ENCODE measurements around the gene ACACB.

The ACACB gene

DNA sequence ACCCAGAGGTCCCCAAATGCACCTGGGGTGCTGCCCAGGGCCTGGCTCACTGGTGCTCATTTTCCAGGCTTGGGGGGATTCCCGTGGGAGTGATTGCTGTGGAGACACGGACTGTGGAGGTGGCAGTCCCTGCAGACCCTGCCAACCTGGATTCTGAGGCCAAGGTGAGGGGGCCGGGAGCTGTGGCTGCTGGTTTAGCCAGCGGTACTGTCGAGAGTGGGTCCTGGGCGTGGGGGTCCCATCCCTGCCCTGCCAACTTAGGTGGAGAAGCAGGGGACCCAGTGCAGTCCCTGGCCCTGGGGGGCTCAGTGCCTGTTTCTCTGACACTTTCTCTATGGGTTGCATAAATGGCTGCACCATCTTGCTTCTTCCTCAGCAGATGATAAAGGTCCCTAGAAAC lies 141.8 kb downstream of the ACACB start:
- no peak for DNase-seq (ENCODE audit: low spot score)

DNA sequence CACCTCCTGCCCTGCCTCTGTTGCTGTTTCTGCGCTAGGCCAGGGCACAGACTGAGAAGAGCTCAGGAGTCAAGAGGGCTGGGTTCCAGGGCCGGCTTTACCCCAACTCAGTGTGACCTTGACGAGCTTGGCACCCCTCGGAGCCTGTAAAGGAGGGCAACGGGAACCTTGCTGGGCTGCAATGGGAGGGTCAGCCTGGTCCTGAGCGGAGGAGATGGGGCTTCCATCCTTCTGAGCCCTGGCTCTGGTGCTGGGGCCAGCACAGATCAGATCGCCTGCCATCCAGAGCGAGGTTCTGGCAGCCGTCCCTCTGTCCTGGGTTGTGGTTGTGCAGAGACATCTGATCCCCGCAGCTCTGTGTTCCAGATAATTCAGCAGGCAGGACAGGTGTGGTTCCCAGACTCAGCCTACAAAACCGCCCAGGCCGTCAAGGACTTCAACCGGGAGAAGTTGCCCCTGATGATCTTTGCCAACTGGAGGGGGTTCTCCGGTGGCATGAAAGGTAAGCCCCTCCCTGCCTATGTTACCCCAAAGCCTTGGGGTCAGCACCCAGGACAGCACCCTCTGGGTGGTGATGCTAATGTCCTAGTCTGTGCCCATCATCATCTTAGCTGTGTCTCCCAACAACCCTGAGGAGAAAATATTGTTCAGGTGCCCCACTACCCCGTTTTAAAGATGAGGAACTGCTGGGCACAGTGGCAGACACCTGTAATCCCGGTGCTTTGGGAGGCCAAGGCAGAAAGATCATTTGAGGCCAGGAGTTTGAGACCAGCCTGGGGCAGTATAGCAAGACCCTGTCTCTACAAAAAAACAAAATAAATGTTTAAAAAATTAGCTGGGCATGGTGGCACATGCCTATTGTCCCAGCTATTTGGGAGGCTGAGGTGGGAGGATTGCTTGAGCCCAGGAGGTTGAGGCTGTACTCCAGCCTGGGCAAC lies 142.5 kb downstream of the ACACB start:
- no peak for DNase-seq (ENCODE audit: low spot score)

DNA sequence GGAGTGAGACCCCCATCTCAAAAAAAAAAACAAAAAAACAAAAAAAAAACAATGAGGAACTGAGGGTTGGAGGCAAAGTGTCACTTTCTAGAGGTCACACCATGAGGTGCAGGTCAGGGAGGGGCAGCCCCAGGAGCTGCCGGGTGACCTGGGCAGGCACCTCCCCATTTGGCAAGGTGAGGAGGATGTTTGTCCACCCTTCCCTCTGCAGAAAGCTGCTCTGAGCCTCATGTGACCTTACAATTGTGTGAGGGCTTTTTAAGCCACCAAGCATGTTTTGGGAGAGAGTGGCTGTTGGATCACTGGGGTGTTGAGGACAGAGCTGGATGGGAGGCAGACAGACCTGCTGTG lies 143.1 kb downstream of the ACACB start:
- no peak for DNase-seq (ENCODE audit: low spot score)

DNA sequence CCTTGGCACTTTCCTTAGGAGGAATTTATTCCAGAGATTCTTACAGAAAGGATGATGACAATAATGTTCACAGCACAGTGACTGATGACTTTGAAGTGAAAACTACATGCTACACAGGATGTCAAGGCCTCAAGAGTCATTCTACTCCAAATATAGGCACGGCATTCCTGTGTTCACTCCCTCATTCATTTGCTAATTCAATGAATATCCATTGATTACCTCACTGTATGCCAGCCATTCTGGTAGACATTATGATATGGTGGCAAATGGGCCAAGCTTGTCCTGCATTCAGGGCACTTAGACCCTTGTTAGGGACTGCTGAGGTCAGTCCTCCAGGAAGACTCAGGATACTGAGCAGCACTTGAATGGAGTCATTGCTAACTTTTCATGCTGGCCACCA lies 144.7 kb downstream of the ACACB start:
- DNase-seq (ENCODE audit: low spot score) = no peak

DNA sequence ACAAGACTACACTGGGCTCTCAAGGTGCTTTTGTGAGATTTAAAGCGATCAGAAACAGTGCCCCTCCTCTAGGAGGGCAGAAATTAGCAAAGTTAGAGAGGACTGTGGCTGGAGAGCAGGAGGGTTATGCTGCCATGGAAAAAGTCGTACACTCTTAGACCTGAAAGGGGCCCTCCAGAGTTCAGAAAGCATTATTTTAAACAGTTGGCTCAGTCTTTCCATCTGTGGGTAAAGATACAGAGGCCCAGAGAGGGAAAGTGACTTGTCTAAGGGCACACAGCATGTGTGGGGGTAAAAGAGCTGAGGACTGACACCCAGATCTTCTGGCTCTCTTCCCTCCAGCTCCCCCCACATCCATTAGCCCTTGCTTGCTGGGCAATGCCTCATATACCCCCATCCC lies 145.6 kb downstream of the ACACB start:
- DNase-seq (ENCODE audit: low spot score) = no peak

DNA sequence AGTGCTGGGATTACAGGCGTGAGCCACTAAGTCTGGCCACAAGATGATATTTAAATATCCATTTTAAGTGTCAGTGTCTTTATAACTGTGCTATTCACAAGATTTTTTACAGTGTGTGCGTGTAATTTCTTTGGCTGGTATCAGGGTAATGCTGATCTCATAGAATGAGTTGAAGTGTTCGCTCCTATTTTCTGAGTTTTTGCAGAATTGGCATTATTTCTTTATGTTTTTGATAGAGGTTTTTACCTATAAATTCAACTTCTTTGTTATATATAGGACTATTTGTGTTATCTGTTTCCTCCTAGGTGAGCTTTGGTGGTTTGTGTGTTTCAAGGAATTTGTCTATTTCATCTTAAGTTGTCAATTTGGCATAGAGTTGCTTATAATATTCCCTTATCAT lies 147.1 kb downstream of the ACACB start:
- DNase-seq (ENCODE audit: low spot score) = no peak

DNA sequence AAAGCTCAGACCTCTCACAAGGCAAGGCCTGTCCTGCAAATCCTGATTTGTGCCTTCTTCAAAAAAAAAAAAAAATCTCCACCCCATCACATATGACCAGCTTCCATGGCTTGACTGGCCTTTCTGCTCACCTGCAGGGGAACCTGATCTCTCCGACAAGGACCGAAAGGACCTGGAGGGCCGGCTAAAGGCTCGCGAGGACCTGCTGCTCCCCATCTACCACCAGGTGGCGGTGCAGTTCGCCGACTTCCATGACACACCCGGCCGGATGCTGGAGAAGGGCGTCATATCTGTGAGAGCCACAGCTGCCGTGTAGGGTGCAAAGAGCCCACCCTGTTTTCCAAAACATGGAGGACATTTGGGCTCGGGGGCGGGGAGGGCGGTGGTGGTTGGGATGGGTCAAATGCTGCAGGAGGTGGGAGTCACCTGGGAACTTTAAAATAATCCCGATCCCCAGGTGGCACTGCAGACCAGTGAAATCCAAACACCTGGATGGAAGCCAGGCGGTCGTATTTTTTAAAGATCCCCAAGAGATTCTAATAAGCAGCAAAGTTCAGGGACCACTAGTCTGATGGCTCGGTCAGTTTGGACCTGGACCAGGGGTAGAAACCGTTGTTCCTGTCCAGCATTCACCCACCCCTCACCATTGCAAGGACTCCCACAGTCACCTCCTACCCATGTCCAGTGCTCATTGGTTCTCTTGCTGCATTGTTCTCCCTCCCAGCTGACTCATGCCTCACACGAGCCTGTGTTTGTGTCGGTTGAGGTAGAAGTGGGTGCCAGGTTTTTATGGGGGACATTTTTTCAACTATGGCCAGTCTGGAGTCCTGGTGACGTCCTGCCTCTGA lies 147.9 kb downstream of the ACACB start:
- peak; percentile 91 for DNase-seq (ENCODE audit: low spot score)

DNA sequence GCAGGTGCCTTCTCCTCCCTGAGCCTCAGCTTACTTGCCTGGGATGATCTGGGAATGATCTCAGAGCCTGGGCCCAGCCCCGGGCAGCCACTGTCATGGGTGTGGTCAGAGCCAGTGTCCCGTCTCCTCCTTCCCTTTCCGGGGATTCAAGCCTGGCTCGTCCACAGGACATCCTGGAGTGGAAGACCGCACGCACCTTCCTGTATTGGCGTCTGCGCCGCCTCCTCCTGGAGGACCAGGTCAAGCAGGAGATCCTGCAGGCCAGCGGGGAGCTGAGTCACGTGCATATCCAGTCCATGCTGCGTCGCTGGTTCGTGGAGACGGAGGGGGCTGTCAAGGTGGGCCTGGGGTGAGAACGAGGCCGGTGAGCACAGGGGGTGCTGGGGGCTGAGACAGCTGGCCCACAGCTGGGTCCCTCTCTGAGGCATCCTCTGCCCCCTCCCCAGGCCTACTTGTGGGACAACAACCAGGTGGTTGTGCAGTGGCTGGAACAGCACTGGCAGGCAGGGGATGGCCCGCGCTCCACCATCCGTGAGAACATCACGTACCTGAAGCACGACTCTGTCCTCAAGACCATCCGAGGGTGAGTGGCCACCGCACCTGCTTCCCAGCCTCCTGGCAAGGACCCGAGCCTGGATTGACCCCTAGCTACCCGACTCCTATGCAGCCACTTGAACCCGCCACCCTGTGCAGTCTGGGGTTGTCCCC lies 148.7 kb downstream of the ACACB start:
- no peak for DNase-seq (ENCODE audit: low spot score)

DNA sequence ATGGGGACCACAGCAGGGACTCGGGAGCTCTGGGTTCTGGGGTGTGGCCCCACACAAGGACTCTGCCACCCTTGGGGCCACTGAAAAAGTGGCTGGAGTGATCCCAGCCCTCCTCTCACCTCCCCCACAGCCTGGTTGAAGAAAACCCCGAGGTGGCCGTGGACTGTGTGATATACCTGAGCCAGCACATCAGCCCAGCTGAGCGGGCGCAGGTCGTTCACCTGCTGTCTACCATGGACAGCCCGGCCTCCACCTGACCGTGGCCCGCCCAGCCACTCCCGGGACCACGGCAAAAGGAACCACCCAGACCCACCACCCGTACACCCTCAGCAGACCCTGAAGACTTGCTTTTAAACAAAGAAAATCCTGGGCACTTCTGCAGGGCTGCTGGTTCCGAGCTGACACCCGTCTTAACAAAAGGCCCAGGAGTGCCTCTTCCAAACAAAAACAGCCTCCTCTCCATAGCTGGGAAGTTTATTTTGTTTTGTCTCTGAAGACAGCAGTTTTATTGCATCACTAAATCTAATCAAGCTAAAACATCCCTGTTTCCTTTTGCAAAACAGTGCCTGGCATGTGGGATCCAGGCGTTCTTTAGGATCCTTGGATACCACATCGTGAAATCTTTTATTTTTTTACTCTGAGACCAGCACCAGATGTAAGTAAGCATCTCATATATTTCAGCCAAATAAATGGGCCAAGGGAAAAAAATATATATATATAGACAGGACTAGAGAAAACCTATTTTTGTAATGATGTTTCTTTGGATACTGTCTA lies 149.9 kb downstream of the ACACB start:
- no peak for DNase-seq (ENCODE audit: low spot score)

DNA sequence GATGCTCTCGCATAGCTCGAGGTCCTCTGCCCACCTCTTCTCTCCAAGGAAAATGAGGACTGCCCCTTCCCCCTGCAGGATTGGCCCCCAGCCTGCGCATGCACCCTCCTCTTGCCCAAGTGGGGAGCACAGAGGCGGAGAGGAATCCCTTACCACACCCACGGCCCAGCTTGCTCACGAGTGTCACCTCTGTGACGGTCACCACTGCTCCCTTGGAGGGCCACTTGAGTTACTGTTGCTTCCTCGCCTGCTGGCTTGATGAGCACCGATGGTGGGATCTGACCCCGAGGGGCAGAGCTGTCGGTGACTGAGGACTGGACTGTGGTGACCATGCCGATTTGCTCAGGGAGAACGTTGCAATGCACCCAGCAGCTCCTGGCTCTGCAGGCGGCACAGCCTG lies 151.0 kb downstream of the ACACB start:
- DNase-seq (ENCODE audit: low spot score) = no peak

DNA sequence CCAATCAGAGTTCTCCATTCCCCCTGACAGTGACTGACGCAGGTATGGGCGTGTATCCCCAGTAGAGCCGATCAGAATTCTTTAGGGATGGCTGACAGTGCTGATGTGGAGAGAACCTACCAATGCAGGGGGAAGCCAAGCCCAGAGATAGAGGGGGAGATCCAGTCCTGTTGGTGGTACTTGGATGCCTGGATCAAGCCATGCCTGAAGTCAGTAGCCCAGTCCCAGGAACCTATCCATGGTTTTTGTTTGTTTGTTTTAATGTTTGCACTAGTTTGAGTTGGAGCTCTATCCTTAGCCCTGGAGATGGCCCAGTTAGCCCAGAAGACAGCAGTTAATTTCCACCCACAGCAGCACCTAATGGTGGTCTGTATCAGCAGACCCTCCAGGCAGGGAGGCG lies 152.5 kb downstream of the ACACB start:
- DNase-seq (ENCODE audit: low spot score) = no peak

DNA sequence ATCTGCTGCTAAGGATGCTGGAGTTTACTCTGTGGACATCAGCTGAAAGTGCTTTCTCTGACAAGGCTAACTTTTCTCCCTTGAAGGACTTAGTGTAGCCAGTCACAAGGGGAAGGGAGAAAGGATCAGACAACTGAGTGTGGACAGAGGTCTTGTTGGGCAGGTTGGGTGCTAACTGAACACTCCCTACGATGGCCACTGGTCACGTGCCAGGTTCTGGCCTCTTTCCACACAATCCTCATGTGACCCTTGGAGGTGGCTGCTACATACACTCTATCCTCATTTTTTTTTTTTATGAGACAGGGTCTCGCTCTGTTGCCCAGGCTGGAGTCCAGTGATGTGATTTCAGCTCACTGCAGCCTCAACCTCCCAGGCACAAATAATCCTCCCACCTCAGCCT lies 153.0 kb downstream of the ACACB start:
- no peak for DNase-seq (ENCODE audit: low spot score)

DNA sequence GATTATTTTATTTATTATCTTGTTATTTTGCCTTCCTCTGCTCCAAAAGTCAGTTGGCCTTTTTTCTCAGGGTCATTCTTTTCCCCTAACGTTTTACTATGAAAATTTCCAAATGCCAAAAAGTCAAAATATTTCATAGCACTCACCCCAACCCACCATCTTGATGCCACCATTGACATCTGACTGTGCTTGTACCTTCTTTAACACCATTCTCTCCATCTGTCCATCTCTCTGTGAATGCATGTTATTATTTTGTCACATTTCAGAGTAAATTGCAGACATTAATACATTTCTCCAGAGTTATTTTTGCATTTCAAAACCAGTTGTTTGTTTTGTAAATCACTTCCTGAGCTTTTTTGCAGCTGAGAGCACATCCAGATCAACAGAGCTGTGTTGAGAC lies 154.1 kb downstream of the ACACB start:
- no peak for DNase-seq (ENCODE audit: low spot score)

DNA sequence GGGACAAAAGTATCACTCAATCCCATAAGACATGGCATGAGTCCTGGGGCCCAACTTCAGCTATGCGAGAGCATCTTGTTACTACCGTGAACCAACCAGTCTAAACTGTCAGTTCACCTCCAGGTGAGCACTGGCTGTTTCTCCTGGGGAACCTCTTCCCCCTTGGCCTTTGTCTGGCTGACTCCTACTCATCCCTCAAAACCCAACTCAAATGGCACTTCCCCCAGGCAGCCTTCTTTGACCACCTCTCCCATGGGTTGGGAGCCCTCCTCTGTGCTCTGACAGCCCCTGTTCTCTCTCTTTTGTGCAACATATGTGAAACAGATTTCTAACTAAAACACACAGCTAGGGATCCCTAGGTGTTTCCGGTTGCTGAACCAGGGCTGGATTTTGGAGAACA lies 155.0 kb downstream of the ACACB start:
- no peak for DNase-seq (ENCODE audit: low spot score)

DNA sequence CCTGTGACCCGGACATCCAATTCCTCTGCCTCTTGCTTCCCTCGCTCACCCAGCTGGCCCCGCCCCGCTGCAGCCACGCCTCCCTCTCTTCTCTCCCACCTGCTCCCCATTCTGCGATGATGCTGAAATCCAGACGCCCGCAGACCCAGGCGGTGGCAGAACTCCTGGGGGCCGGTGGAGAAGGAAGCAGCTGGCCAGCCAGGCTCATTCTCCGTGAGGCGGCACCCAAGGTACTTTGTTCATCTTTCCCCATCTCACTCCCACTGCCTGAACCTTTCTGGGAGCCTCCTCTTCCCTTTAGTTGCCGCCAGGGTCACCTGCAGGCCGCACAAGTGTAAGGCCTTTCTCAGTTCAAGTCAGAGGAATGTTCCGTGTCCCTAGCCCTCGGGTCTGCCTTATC lies 157.0 kb downstream of the ACACB start:
- DNase-seq (ENCODE audit: low spot score) = no peak

DNA sequence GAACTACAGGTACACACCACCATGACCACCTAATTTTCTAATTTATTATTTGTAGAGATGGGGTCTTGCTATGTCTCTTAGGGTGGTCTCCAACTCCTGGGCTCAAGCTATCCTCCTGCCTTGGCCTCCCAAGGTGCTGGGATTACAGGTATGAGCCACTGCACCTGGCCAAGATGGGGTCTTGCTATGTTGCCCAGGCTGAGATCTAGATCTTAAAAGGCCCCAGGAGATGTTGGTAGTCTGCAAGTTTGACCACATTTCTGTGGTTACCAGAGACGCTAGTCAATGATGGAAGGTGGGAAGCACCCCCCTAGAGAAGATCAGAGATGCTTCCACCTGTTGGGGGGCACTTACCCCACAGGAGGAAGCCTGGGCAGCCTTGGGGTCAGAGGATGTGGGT lies 158.0 kb downstream of the ACACB start:
- no peak for DNase-seq (ENCODE audit: low spot score)

DNA sequence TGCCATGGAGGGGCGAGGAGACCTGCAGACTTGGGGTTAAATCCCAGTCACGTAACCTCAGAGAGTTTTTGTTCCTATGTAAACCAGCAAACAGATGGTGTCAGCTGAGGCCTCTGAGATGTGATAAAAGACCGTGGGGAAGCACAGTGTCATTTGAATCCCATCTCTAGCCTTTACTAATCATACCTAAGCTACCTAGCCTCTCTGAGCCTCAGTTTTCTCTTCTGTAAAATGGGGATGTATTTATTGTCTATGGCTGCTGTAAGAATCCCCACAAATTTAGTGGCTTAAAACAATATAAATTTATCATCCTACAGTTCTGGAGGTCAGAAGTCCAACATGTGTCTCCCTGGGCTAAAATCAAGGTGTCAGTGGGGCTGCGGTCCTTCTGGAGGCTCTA lies 158.8 kb downstream of the ACACB start:
- DNase-seq (ENCODE audit: low spot score) = no peak

DNA sequence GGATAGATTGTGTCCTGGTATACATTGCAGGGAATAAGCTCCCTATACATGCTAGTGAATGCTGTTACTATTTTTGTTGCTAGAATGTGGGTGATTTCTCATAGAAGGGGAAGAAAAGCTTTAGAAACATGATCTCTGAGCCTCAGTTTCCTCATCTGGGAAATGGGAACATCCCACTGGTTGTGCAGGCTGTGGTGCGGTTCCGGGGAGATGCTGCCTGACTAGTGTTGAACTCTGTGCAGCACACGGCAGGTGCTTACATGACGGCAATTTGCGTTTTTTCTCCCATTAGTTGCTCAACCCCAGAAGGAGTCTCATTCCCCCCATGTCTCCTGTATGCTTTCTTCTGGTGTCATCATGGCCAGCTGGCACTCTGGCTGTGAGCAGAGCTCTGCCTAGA lies 159.8 kb downstream of the ACACB start:
- no peak for DNase-seq (ENCODE audit: low spot score)

DNA sequence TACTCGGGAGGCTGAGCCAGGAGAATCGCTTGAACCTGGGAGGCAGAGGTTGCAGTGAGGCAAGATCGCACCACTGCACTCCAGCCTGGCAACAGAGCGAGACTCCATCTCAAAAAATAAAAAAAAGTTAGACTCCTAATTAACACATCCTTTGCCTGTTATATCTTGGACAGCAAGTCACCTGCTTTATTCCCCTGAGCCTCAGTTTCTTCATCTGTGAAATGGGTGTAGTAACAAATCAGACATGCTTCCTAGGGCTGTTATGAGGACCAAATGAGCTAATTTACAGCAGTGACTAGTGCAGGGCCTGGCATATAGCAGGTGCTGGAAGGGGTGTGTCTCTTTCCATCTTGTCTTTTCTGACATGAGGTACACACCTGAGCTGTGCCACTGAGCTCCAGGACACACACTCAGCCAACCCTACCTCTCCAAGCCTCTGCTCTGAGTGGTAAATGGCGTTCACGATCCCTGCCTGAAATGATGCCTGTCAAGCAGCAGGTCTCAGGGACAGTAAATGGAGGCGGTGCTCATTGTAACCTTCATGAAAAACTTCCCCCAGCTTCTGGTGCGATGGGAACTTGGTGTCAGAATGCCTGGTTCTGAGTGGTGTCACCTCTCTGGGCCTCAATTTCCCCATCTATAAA lies 161.0 kb downstream of the ACACB start:
- DNase-seq (ENCODE audit: low spot score) = no peak

DNA sequence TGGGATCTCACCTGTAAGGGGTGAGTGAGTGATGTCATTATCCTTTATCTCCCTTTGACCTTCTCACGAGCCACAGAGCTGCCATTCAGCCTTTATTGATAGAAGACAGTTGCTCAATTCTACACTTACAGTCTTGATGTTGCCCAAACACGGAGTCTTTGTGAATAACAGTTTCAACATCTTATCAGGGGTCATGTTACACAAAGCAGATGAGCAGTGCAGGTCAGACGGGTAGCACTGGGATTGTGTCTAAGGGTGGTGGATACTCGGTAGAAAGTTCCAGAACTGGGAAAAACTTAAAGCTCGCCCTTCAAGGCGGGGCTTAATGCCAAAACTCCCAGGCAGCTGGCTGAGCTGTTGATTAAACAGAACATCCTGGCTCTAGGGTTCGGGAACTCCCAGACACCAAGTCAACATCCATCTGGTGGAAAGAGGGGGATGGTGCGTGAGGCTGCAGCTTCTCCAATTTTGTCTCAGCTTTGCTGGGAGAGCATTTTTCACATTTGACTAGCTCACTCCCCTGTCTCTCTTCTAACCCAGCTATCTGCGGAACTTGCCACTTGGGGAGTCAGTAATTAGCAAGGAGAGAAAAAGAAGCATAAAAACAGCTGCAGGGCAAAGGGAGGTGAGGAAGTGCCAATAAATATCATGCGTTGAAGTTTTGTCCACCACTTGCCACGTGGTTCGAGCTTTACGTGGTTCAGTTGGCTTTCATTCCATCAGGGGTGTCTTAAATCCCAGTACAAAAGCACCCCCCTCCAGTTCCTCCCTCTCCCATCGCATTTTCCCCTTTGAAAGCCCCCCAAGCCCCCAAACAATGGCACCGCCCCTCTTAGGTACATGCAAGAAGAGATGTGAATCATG lies 161.7 kb downstream of the ACACB start:
- no peak for DNase-seq (ENCODE audit: low spot score)
